Measurements from ENCODE around the gene MYH14. TPM values are rescaled to one million over a fixed set of nuclear protein-coding genes. Genes with fewer than 3 reads are reported as not detected.

Gene MYH14
- polyA plus RNA-seq, 1 of the 3 experiments (the other 2 are of a cell fraction), result 0.02 TPM

- CTCF ChIA-PET, result no interaction called here
- peaks cover 9% of the 10 kb centered on the region; the same call in 1 of the 2 replicates for H3K27me3 ChIP-seq (ENCODE audit: insufficient read depth)
Observed at GRCh38 chr19:50322234-50322633, 118.8 kb downstream of the MYH14 start.

More at GRCh38 chr19:50322234-50322633, 118.8 kb downstream of the MYH14 start:
- H3K9ac ChIP-seq, result no peak overlapping the region
- TF ChIP-seq RCOR1 (IDR thresholded peaks at IDR 0.05; ENCODE audit: low read length) (no peak), TEAD4 (IDR thresholded peaks at IDR 0.05; ENCODE audit: borderline replicate concordance, insufficient read depth) (no peak), USF1 (IDR thresholded peaks at IDR 0.05; ENCODE audit: borderline replicate concordance, low read depth) (no peak), SMC3 (IDR thresholded peaks at IDR 0.05; ENCODE audit: low read depth, low read length) (no peak), REST (IDR thresholded peaks at IDR 0.05; ENCODE audit: low read depth, low read length) (no peak), JUND (IDR thresholded peaks at IDR 0.05) (no peak), FOXM1 (IDR thresholded peaks at IDR 0.05; ENCODE audit: low read depth) (no peak), EP300 (IDR thresholded peaks at IDR 0.05; ENCODE audit: borderline replicate concordance in 1 of 2, low read depth in 1 of 2, low read length in 1 of 2) (no peak), EZH2phosphoT487 (IDR thresholded peaks at IDR 0.05; ENCODE audit: borderline replicate concordance, low read depth) (no peak), NFIC (IDR thresholded peaks at IDR 0.05; ENCODE audit: borderline replicate concordance) (no peak), MEF2A (IDR thresholded peaks at IDR 0.05; ENCODE audit: borderline replicate concordance, low read depth) (no peak), CTCF (IDR thresholded peaks at IDR 0.05) (no peak)
- H3K79me2 ChIP-seq (ENCODE audit: insufficient read depth), result no peaks in the 10 kb centered on the region
- H3K27ac ChIP-seq (ENCODE audit: low read depth in 2 of 2, low read length in 1 of 2), result no peak overlapping the region
- H3K4me2 ChIP-seq, result no peak overlapping the region
- POLR2A ChIA-PET, result no interaction called here
- no peaks in the 10 kb centered on the region for H3K9me2 ChIP-seq
- 71% methylated on average over 12 of the region's 12 CpGs for WGBS (ENCODE audit: low lambda C conversion rate)
- no peak overlapping the region for H2AFZ ChIP-seq (ENCODE audit: low read depth)
- no peaks in the 10 kb centered on the region for H3K36me3 ChIP-seq (replicated peaks in 1 of 2; ENCODE audit: control insufficient read depth in 1 of 2, insufficient read depth in 2 of 2, low read length in 1 of 2)
- peaks cover 0 to 18% of the 10 kb centered on the region in 2 experiments; a peak in 1 of 4 replicates for H3K4me1 ChIP-seq (ENCODE audit: control insufficient read depth in 1 of 2, insufficient read depth in 2 of 2, low read depth in 1 of 2, low read length in 1 of 2)
- no peak overlapping the region for H3K4me3 ChIP-seq (ENCODE audit: low read depth in 2 of 2, low read length in 1 of 2)
- 0 out of 2 replicates have a peak, but pooled peaks cover 3% of the 10 kb centered on the region for H4K20me1 ChIP-seq (ENCODE audit: insufficient read depth)
- DNase-seq, result no peak
- no peaks in the 10 kb centered on the region for H3F3A ChIP-seq (replicated peaks; ENCODE audit: insufficient read depth)
- no peaks in the 10 kb centered on the region for H3K9me3 ChIP-seq

All from SK-N-SH (cell line).